Measurements from ENCODE around the gene CYTH1.

DNA sequence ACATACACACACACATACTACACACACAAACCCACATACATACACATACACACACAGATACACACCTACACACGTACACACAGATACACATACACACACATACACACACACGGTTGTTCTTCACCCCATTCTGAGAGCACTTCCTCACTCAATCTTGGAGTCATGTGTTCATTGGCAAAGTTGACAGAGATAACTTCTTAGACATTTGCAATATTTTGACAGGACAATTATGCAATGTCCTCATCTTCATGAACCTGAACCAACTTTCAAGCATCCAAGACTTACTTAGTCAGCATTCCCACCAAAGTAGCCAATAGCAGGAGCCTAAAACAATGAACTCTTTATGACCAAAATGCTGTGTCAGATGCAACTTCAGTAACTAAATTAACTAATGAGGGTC, 127.7 kb downstream of the CYTH1 start:
- TF ChIP-seq, protein P1, sequence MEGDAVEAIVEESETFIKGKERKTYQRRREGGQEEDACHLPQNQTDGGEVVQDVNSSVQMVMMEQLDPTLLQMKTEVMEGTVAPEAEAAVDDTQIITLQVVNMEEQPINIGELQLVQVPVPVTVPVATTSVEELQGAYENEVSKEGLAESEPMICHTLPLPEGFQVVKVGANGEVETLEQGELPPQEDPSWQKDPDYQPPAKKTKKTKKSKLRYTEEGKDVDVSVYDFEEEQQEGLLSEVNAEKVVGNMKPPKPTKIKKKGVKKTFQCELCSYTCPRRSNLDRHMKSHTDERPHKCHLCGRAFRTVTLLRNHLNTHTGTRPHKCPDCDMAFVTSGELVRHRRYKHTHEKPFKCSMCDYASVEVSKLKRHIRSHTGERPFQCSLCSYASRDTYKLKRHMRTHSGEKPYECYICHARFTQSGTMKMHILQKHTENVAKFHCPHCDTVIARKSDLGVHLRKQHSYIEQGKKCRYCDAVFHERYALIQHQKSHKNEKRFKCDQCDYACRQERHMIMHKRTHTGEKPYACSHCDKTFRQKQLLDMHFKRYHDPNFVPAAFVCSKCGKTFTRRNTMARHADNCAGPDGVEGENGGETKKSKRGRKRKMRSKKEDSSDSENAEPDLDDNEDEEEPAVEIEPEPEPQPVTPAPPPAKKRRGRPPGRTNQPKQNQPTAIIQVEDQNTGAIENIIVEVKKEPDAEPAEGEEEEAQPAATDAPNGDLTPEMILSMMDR (IDR thresholded peaks at IDR 0.05; ENCODE audit: borderline replicate concordance, extremely low read depth, low read length, poor library complexity, severe bottlenecking) = no peak
- no peak for TF ChIP-seq EZH2 (IDR thresholded peaks at IDR 0.05; ENCODE audit: borderline replicate concordance, low read depth, low read length, severe bottlenecking)

Data from DND-41 (cell line).